GM23338 (cell line): Measurements from ENCODE around the gene TBPL2. TPM values are rescaled to one million over a fixed set of nuclear protein-coding genes. Genes with fewer than 3 reads are reported as not detected.

Experiments
- ATAC-seq: fragments of 200-7000 bp; cut with Tn5 transposase; 3 replicates; pipeline ENCODE4 v1.9.1; 2020
- DNase-seq: peaks from one replicate; pipeline ENCODE4 v3.0.0-alpha.2; 2015; ENCODE audit warnings: low spot score
- H2AFZ ChIP-seq: fragments of 200-600 bp; sonication (generic); 2 replicates; pipeline ENCODE4 v1.8.0; 2016; ENCODE audit warnings: antibody characterized with exemption, mild to moderate bottlenecking, moderate library complexity
- H3F3A ChIP-seq: fragments of 200-600 bp; sonication (generic); replicated peaks from 2 replicates; pipeline ENCODE4 v1.8.0; 2017; ENCODE audit warnings: antibody characterized with exemption, mixed run types, low read depth
- H3K27ac ChIP-seq: fragments of 200-600 bp; sonication (generic); 2 replicates; pipeline ENCODE4 v1.6.1; 2016; ENCODE audit warnings: low read depth
- H3K27me3 ChIP-seq: fragments of 200-600 bp; sonication (generic); 2 replicates; pipeline ENCODE4 v1.8.0; 2016; ENCODE audit warnings: mild to moderate bottlenecking, mixed run types, moderate library complexity; ENCODE audit not compliant: insufficient read depth
- H3K36me3 ChIP-seq: fragments of 200-600 bp; sonication (generic); 2 replicates; pipeline ENCODE4 v1.8.0; 2016; ENCODE audit warnings: mild to moderate bottlenecking; ENCODE audit not compliant: insufficient read depth
- H3K4me1 ChIP-seq: fragments of 200-600 bp; sonication (generic); 2 replicates; pipeline ENCODE4 v1.8.0; 2016; ENCODE audit warnings: mild to moderate bottlenecking, moderate library complexity; ENCODE audit not compliant: insufficient read depth
- H3K4me2 ChIP-seq: fragments of 200-600 bp; sonication (generic); 2 replicates; pipeline ENCODE4 v1.7.1; 2017; ENCODE audit warnings: mixed run types
- H3K4me3 ChIP-seq: fragments of 200-600 bp; sonication (generic); 2 replicates; pipeline ENCODE4 v1.6.1; 2016; ENCODE audit warnings: mixed run types
- H3K79me2 ChIP-seq: fragments of 200-600 bp; sonication (generic); replicated peaks from 2 replicates; pipeline ENCODE4 v1.8.0; 2017; ENCODE audit warnings: mild to moderate bottlenecking; ENCODE audit not compliant: insufficient read depth
- H3K9me2 ChIP-seq: fragments of 200-600 bp; sonication (generic); 2 replicates; pipeline ENCODE4 v1.8.0; 2017; ENCODE audit not compliant: insufficient read depth
- H4K20me1 ChIP-seq: fragments of 200-600 bp; sonication (generic); replicated peaks from 2 replicates; pipeline ENCODE4 v1.8.0; 2017; ENCODE audit warnings: mild to moderate bottlenecking; ENCODE audit not compliant: insufficient read depth
- H3K27ac Mint-ChIP-seq: 2 replicates; pipeline ENCODE4 v1.8.0; 2020; ENCODE audit warnings: inconsistent platforms, mild to moderate bottlenecking, moderate library complexity, mixed read lengths
- H3K27me3 Mint-ChIP-seq: 3 replicates; pipeline ENCODE4 v1.8.0; 2022; ENCODE audit warnings: low read depth, mild to moderate bottlenecking, moderate library complexity, mixed read lengths, inconsistent platforms; ENCODE audit not compliant: insufficient read depth, poor library complexity
- H3K36me3 Mint-ChIP-seq: 3 replicates; pipeline ENCODE4 v1.8.0; 2021; ENCODE audit warnings: low read depth, mild to moderate bottlenecking, inconsistent platforms, moderate library complexity, mixed read lengths
- H3K4me1 Mint-ChIP-seq: 3 replicates; pipeline ENCODE4 v1.8.0; 2020; ENCODE audit warnings: mild to moderate bottlenecking, inconsistent platforms, mixed read lengths
- H3K4me3 Mint-ChIP-seq: 3 replicates; pipeline ENCODE4 v1.8.0; 2021; ENCODE audit warnings: moderate library complexity, mild to moderate bottlenecking, inconsistent platforms, mixed read lengths
- H3K9me3 Mint-ChIP-seq: 3 replicates; pipeline ENCODE4 v1.8.0; 2020; ENCODE audit warnings: moderate library complexity, mild to moderate bottlenecking, inconsistent platforms, mixed read lengths
- CREB1 ChIP-seq: fragments of 250-450 bp; sonication (Bioruptor Pico); IDR thresholded peaks from 2 replicates; pipeline ENCODE4 v1.5.0; 2020; ENCODE audit warnings: low read depth, mild to moderate bottlenecking, moderate library complexity
- EZH2 ChIP-seq: fragments of 200-600 bp; sonication (generic); IDR thresholded peaks from one replicate; pipeline ENCODE4 v1.8.0; 2017; ENCODE audit warnings: antibody characterized with exemption, mild to moderate bottlenecking, low read depth; ENCODE audit not compliant: unreplicated experiment
- JUNB ChIP-seq: IDR thresholded peaks from one replicate; pipeline ENCODE4 v1.6.1; 2016; ENCODE audit warnings: antibody characterized with exemption; ENCODE audit not compliant: unreplicated experiment
- NANOG ChIP-seq: IDR thresholded peaks from 2 replicates; pipeline ENCODE4 v1.6.1; 2016; ENCODE audit warnings: antibody characterized with exemption, borderline replicate concordance
- POLR2AphosphoS5 ChIP-seq: IDR thresholded peaks from 2 replicates; pipeline ENCODE4 v1.6.1; 2016; ENCODE audit warnings: antibody characterized with exemption, low read depth
- STAT1 ChIP-seq: IDR thresholded peaks from one replicate; pipeline ENCODE4 v1.6.1; 2016; ENCODE audit warnings: antibody characterized with exemption; ENCODE audit not compliant: unreplicated experiment
- ZNF114 ChIP-seq: fragments of 250-450 bp; sonication (Bioruptor Pico); IDR thresholded peaks from 2 replicates; pipeline ENCODE4 v1.5.0; 2020; ENCODE audit warnings: mild to moderate bottlenecking, moderate library complexity
- ZNF331 ChIP-seq: fragments of 250-450 bp; sonication (Bioruptor Pico); IDR thresholded peaks from 2 replicates; pipeline ENCODE4 v1.5.0; 2020; ENCODE audit warnings: low read depth, mild to moderate bottlenecking, moderate library complexity
- polyA plus RNA-seq: library from polyadenylated mRNA; unstranded; fragments of >200 nt; fragmentation: Nextera tagmentation; extraction: Ambion mirVana; gene quantifications from 2 replicates; pipeline ENCODE4 v1.2.1, GENCODE V29; 2016
- total RNA-seq: library from RNA; depleted of rRNA; stranded (reverse); fragments of >200 nt; shearing (Covaris generic); gene quantifications from 2 replicates; pipeline ENCODE4 v1.2.3, GENCODE V29; 2014
- TF ChIP-seq, protein P1 (sequence below): fragments of 250-450 bp; sonication (Bioruptor Pico); IDR thresholded peaks from 2 replicates; pipeline ENCODE4 v1.5.0; 2020; ENCODE audit warnings: mild to moderate bottlenecking, moderate library complexity

Gene TBPL2
- total and polyA plus RNA-seq, 2 experiments from 2014 or later: 0.24 TPM; not detected in 1

GRCh38 chr14:55398679-55399078 lies 41.7 kb downstream of the TBPL2 start:
- peaks cover 8% of the 10 kb centered on the region; the same call in 2 of the 3 replicates for H3K36me3 Mint-ChIP-seq

More at GRCh38 chr14:55398679-55399078, 41.7 kb downstream of the TBPL2 start:
- no peaks in the 10 kb centered on the region for H3F3A ChIP-seq
- no peaks in the 10 kb centered on the region for H3K9me2 ChIP-seq
- H3K27me3 ChIP-seq: no peaks in the 10 kb centered on the region
- H3K4me2 ChIP-seq: no peak overlapping the region
- no peaks in the 10 kb centered on the region for H3K4me1 ChIP-seq
- H3K4me1 Mint-ChIP-seq: no peaks in the 10 kb centered on the region
- no peak overlapping the region for H3K27ac ChIP-seq
- H3K4me3 Mint-ChIP-seq: no peak overlapping the region
- no peak overlapping the region for H3K4me3 ChIP-seq
- H4K20me1 ChIP-seq: peaks cover 3% of the 10 kb centered on the region
- H3K9me3 Mint-ChIP-seq: no peaks in the 10 kb centered on the region
- H2AFZ ChIP-seq: no peak overlapping the region
- no peaks in the 10 kb centered on the region for H3K27me3 Mint-ChIP-seq
- H3K27ac Mint-ChIP-seq: no peak overlapping the region
- no peaks in the 10 kb centered on the region for H3K36me3 ChIP-seq
- no peak for ATAC-seq
- peaks cover 53% of the 10 kb centered on the region for H3K79me2 ChIP-seq
- TF ChIP-seq POLR2AphosphoS5 (no peak), ZNF114 (no peak), ZNF331 (CRISPR knock-in tag) (no peak), NANOG (no peak), JUNB (no peak), STAT1 (no peak), CREB1 (CRISPR knock-in tag) (no peak), EZH2 (no peak)
- TF ChIP-seq, protein P1, sequence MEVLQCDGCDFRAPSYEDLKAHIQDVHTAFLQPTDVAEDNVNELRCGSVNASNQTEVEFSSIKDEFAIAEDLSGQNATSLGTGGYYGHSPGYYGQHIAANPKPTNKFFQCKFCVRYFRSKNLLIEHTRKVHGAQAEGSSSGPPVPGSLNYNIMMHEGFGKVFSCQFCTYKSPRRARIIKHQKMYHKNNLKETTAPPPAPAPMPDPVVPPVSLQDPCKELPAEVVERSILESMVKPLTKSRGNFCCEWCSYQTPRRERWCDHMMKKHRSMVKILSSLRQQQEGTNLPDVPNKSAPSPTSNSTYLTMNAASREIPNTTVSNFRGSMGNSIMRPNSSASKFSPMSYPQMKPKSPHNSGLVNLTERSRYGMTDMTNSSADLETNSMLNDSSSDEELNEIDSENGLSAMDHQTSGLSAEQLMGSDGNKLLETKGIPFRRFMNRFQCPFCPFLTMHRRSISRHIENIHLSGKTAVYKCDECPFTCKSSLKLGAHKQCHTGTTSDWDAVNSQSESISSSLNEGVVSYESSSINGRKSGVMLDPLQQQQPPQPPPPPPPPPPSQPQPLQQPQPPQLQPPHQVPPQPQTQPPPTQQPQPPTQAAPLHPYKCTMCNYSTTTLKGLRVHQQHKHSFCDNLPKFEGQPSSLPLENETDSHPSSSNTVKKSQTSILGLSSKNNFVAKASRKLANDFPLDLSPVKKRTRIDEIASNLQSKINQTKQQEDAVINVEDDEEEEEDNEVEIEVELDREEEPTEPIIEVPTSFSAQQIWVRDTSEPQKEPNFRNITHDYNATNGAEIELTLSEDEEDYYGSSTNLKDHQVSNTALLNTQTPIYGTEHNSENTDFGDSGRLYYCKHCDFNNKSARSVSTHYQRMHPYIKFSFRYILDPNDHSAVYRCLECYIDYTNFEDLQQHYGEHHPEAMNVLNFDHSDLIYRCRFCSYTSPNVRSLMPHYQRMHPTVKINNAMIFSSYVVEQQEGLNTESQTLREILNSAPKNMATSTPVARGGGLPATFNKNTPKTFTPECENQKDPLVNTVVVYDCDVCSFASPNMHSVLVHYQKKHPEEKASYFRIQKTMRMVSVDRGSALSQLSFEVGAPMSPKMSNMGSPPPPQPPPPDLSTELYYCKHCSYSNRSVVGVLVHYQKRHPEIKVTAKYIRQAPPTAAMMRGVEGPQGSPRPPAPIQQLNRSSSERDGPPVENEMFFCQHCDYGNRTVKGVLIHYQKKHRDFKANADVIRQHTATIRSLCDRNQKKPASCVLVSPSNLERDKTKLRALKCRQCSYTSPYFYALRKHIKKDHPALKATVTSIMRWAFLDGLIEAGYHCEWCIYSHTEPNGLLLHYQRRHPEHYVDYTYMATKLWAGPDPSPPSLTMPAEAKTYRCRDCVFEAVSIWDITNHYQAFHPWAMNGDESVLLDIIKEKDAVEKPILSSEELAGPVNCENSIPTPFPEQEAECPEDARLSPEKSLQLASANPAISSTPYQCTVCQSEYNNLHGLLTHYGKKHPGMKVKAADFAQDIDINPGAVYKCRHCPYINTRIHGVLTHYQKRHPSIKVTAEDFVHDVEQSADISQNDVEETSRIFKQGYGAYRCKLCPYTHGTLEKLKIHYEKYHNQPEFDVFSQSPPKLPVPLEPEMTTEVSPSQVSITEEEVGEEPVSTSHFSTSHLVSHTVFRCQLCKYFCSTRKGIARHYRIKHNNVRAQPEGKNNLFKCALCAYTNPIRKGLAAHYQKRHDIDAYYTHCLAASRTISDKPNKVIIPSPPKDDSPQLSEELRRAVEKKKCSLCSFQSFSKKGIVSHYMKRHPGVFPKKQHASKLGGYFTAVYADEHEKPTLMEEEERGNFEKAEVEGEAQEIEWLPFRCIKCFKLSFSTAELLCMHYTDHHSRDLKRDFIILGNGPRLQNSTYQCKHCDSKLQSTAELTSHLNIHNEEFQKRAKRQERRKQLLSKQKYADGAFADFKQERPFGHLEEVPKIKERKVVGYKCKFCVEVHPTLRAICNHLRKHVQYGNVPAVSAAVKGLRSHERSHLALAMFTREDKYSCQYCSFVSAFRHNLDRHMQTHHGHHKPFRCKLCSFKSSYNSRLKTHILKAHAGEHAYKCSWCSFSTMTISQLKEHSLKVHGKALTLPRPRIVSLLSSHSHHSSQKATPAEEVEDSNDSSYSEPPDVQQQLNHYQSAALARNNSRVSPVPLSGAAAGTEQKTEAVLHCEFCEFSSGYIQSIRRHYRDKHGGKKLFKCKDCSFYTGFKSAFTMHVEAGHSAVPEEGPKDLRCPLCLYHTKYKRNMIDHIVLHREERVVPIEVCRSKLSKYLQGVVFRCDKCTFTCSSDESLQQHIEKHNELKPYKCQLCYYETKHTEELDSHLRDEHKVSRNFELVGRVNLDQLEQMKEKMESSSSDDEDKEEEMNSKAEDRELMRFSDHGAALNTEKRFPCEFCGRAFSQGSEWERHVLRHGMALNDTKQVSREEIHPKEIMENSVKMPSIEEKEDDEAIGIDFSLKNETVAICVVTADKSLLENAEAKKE (CRISPR knock-in tag): no peak
- DNase-seq: no peak
